ENCODE data around the gene ANXA6.

Gene ANXA6

GRCh38 chr5:151081431-151082281 is 75.9 kb downstream of the ANXA6 start:
- no peak for DNase-seq (ENCODE audit: low spot score)

DNA sequence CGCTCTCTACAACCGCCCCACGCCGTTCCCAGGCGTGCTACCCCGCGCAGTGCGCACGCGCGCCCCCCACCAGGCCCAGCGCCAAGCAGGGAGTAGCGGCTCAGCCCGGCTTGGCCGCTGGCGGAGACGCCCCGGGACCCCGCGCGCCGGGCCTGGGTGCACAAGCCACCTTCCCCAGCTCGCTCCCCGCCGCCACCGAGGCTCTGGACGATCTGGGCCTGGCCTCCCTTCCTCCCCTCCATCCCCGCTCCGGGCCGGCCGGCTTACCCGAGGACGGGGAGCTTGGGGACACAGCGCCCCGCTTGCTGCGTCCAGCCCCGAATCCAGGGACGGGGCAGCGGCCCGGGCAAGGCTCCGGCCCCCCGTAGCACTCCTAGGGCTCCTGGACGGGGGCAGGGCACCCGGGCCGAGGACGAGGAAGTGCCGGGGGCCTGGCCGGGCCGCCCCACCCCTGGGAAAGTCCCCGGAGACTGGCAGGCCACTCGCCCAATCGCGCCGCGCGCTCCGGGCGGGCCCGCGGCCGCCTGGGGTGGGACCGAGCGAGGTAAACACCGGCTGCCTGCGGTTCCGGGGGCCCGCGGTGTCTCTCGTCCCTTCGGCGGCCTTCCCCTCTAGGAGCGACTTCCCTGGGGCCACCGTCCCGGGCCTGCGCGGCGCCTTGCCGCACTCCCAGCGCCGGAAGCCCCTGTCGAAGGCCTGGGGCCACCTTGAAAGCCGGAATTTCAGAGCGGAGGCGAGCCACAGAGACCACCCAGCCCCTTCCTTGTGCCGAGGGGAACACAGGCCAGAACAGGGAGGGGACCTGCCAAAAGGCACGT is 76.8 kb downstream of the ANXA6 start, which contains the start of gene TNIP1:
Gene TNIP1, minus strand, starts transcription at position 422 of the 818 bp plus-strand sequence. CDS start 15,939 bp downstream, outside the sequence.
- peak; percentile 95 for DNase-seq (ENCODE audit: low spot score)

- DNase-seq (ENCODE audit: low spot score) = no peak
These were observed 77.6 kb downstream of the ANXA6 start for GRCh38 chr5:151079838-151080612.

DNA sequence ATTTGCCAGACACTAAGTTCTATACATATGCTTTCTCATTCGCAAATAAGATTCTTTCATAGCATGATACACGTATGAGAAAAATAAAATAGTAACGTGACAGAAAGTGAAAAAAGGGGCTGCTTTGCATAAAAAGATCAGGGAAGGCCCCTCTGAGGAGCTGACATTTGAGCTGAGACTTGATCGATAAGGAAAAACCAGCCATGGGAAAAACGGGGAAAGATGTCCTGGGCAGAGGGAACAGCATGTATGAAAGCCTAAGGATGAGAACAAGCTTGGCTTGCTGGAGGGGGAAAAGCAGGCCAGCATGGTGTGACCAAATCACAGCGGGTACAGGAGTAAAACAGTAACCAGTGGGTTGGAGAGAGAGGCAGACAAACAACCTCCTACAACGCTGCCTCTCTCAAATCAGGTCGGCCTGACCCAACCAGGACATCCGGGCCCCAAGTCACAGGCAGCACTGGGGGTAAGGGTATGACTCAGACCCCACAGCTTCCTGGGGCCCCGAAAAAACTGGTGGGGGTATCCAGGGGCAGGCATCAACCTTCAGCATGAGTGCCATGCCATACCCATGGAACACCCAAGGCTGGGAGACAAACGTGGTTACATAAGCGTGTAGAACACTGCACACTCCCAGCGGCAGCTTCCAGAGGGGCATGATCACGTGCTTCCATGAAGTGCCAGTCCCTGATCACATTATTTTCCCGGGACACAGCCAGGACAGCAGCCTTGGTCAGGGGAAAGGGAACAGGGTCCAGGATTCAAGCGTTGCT is 78.9 kb downstream of the ANXA6 start:
- DNase-seq (ENCODE audit: low spot score) = peak; percentile 81

DNA sequence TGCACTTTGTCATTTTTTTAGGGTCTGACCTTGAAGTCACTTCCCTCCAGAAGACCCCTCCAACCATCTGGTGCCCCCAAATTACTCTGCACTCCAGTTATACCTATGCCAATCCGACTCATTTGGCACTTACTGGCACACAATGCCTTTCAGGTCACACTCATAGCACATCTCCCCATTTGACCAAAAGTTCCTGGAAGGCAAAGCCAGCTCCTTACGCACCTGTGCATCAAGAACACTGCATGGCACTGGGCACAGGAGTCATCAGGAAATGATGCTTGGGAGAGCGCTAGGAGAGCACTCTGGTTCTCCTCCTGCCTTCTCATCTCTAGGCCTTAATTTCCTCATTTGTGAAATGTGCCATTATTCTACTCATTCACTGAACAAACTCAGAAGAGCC is 79.6 kb downstream of the ANXA6 start:
- DNase-seq (ENCODE audit: low spot score) = no peak

GRCh38 chr5:151077419-151077818 is 80.2 kb downstream of the ANXA6 start:
- no peak for DNase-seq (ENCODE audit: low spot score)

- DNase-seq (ENCODE audit: low spot score) = no peak
These were observed 81.0 kb downstream of the ANXA6 start for GRCh38 chr5:151076616-151077015.

- DNase-seq (ENCODE audit: low spot score) = no peak
These were observed 81.8 kb downstream of the ANXA6 start for GRCh38 chr5:151075698-151076331.

GRCh38 chr5:151074557-151074956 is 83.0 kb downstream of the ANXA6 start:
- DNase-seq (ENCODE audit: low spot score) = no peak

GRCh38 chr5:151073280-151073679 is 84.3 kb downstream of the ANXA6 start:
- DNase-seq (ENCODE audit: low spot score) = no peak

- DNase-seq (ENCODE audit: low spot score) = no peak
These were observed 85.0 kb downstream of the ANXA6 start for GRCh38 chr5:151072630-151073025.

DNA sequence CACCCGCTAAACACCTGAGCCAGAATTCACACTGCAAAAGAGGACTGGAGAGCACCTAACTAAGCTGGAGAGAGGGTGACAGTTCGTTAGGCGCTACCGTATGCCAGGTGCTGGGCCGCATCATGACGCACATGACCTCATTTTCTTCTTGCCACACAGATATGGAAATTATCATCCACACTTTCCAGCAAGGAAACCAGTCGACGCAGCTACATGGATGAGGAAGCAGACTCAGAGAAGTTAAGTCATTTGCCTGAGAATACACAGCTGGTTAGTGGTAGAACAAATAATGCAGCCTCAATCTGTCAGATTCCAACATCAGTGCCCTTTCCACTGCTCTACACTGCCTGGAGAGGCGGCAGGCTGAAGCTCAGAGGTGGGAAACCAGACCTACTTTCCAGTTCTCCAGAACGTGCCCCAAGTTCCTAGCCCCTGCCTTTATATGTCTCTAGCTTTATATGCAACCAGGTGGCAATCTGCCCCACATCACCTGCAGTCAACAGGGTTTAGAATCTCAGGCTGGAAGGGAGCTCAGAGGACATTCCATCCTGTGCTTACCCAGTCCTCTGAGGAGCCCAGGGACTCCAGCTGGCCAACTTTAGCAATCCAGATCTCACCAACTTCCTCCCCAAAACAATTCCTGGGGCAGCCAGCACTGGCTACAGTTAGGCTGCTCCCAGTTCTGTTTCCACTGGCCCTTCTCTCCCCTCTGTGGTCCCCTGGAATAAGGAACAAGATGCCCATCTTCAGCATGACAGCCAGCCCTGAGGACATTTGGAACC is 85.5 kb downstream of the ANXA6 start:
- DNase-seq (ENCODE audit: low spot score) = no peak

GRCh38 chr5:151071021-151071420 is 86.6 kb downstream of the ANXA6 start:
- no peak for DNase-seq (ENCODE audit: low spot score)

GRCh38 chr5:151070449-151070848 is 87.1 kb downstream of the ANXA6 start:
- no peak for DNase-seq (ENCODE audit: low spot score)

DNA sequence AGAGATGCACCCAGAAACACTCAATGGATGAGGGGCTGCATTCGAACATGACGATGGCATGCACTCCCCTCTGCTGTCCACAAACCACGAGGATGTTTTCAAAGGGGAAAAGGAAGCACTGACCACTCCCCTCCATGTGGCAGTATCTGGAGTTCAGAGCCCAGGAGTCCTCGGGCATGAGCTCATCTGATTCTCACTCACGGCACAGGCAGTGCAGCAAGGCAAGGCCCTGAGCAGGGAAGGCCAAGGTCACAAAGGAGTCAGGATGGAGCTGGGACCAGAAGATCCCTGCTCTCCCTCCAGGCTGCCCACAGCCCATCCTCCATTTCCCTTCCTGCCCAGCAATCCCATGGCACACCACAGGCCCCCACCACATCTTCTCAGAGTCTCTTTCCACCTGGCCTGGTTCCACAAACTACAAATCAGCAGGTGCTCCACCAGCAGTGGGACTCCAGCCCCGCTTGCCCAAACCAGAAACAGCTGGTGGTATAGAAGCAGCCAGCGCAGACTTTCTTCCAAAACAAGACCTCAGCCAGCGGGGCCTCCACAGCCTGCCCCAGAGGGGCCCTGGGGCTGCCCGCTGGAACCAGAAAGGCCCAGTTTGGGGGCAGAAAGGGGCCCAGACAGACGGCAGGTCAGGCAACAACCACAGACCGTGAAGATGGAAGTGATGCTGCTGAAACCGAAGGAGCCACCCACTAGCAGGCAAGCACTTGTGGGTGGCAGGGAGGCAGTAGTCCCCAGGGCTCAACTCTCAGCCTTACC is 89.0 kb downstream of the ANXA6 start:
- DNase-seq (ENCODE audit: low spot score) = no peak

GRCh38 chr5:151067632-151068432 is 89.7 kb downstream of the ANXA6 start:
- DNase-seq (ENCODE audit: low spot score) = no peak

GRCh38 chr5:151066920-151067319 is 90.7 kb downstream of the ANXA6 start:
- DNase-seq (ENCODE audit: low spot score) = no peak

DNA sequence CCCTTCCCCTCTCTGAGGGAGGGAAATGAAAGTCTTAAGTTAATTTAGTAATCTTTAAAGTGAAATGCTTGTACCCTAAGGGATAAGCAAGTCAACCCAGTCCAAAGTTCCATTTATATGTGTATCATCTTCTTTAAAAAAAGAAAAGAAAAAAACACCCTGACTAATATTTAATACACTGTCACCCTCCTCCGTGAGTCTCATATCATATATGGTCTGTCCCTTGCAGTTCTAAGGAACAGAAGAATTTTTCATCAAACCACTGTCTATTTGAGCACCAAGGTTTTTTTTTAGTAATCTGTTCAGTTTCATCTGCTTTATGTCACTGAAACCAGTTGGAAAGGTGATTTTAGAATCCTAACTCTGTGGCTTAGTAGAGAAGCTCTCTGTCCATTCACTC is 92.0 kb downstream of the ANXA6 start:
- no peak for DNase-seq (ENCODE audit: low spot score)
